ENCODE results near the gene FCSK. TPM values are rescaled to one million over a fixed set of nuclear protein-coding genes. Genes with fewer than 3 reads are reported as not detected.

FCSK gene
- total and polyA plus RNA-seq, 2 of the 13 experiments (the other 11 are each of a cell fraction or from before 2014, with no cell fraction given) = 9.1 to 19.2 TPM

GRCh38 chr16:70508752-70509151, 54.4 kb downstream of the FCSK start:
- Histone ChIP-seq H3K36me3 (replicated peaks in 1 of 2; ENCODE audit: control insufficient read depth in 1 of 2, insufficient read depth in 2 of 2, low read length in 2 of 2) (peaks cover 22 to 57% of the 10 kb centered on the region in 2 experiments), H3K27me3 (ENCODE audit: control insufficient read depth in 1 of 2, insufficient read depth in 2 of 2, low read length in 2 of 2) (no peaks in the 10 kb centered on the region), H2AFZ (ENCODE audit: low read length) (no peak overlapping the region), H3K4me3 (replicated peaks in 1 of 3; ENCODE audit: insufficient read depth in 1 of 3, low read depth in 2 of 3, low read length in 3 of 3) (no peak overlapping the region), H4K20me1 (ENCODE audit: insufficient read depth, low read length) (no peaks in the 10 kb centered on the region), H3K9me3 (ENCODE audit: low read length) (no peaks in the 10 kb centered on the region), H3K4me1 (ENCODE audit: insufficient read depth, low read length) (peaks cover 9% of the 10 kb centered on the region), H3K4me2 (ENCODE audit: low read depth, low read length) (no peak overlapping the region), H3K27ac (ENCODE audit: extremely low read length, insufficient read depth, low read length) (no peak overlapping the region), H3K79me2 (ENCODE audit: insufficient read depth, low read length) (no peaks in the 10 kb centered on the region), H3K9ac (ENCODE audit: insufficient read depth, low read depth, low read length) (no peak overlapping the region)
- WGBS (ENCODE audit: low lambda C conversion rate) = 89% methylated on average over 5 of the region's 5 CpGs
- DNase-seq (ENCODE audit: low spot score) = no peak
- CTCF ChIA-PET (ENCODE audit: low intra/inter-chr PET ratio, low total read pairs) = no interaction called here
- no peak for TF ChIP-seq PHF21A (CRISPR knock-in tag; IDR thresholded peaks at IDR 0.05)
- TF ChIP-seq GLI4 (CRISPR knock-in tag; IDR thresholded peaks at IDR 0.05; ENCODE audit: borderline replicate concordance) = no peak
- TF ChIP-seq HDAC1 (CRISPR knock-in tag; IDR thresholded peaks at IDR 0.05) = no peak
- no peak for TF ChIP-seq ZBTB20 (CRISPR knock-in tag; IDR thresholded peaks at IDR 0.05; ENCODE audit: borderline replicate concordance, low read depth)
- no peak for TF ChIP-seq ZNF781 (CRISPR knock-in tag; IDR thresholded peaks at IDR 0.05; ENCODE audit: borderline replicate concordance, not compliant biosample characterization)
- TF ChIP-seq, protein P1, sequence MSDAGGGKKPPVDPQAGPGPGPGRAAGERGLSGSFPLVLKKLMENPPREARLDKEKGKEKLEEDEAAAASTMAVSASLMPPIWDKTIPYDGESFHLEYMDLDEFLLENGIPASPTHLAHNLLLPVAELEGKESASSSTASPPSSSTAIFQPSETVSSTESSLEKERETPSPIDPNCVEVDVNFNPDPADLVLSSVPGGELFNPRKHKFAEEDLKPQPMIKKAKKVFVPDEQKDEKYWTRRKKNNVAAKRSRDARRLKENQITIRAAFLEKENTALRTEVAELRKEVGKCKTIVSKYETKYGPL (CRISPR knock-in tag; IDR thresholded peaks at IDR 0.05) = no peak
- no peak for TF ChIP-seq ZNF556 (CRISPR knock-in tag; IDR thresholded peaks at IDR 0.05; ENCODE audit: borderline replicate concordance)
- no peak for TF ChIP-seq MIXL1 (CRISPR knock-in tag; IDR thresholded peaks at IDR 0.05)
- peak; percentile 29; the same call in 1 of the 2 replicates for TF ChIP-seq STAG1 (CRISPR knock-in tag; IDR thresholded peaks at IDR 0.05)
- TF ChIP-seq ZFP82 (CRISPR knock-in tag; IDR thresholded peaks at IDR 0.05; ENCODE audit: borderline replicate concordance) = no peak
- TF ChIP-seq ZNF318 (CRISPR knock-in tag; IDR thresholded peaks at IDR 0.05) = no peak
- TF ChIP-seq, protein P2, sequence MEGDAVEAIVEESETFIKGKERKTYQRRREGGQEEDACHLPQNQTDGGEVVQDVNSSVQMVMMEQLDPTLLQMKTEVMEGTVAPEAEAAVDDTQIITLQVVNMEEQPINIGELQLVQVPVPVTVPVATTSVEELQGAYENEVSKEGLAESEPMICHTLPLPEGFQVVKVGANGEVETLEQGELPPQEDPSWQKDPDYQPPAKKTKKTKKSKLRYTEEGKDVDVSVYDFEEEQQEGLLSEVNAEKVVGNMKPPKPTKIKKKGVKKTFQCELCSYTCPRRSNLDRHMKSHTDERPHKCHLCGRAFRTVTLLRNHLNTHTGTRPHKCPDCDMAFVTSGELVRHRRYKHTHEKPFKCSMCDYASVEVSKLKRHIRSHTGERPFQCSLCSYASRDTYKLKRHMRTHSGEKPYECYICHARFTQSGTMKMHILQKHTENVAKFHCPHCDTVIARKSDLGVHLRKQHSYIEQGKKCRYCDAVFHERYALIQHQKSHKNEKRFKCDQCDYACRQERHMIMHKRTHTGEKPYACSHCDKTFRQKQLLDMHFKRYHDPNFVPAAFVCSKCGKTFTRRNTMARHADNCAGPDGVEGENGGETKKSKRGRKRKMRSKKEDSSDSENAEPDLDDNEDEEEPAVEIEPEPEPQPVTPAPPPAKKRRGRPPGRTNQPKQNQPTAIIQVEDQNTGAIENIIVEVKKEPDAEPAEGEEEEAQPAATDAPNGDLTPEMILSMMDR (CRISPR knock-in tag; IDR thresholded peaks at IDR 0.05) = 0 out of 2 replicates have a peak, but pooled peaks have one; percentile 7
- no peak for TF ChIP-seq PPARG (CRISPR knock-in tag; conservative IDR thresholded peaks at IDR 0.05)
- TF ChIP-seq TOE1 (CRISPR knock-in tag; IDR thresholded peaks at IDR 0.05) = no peak
- no peak for TF ChIP-seq CCAR2 (optimal IDR thresholded peaks at IDR 0.05; ENCODE audit: low read depth, low read length)
- BruUV-seq (replicated peaks) = TSS peak; percentile 57
- intact Hi-C loops (cut with micrococcal nuclease; ENCODE audit: unreplicated experiment) (no loop called here), in situ Hi-C loops (cut with HindIII; ENCODE audit: extremely low pct_ligation_motif_present, low pct_unique_long_range_greater_than_20kb) (no loop called here)
- POLR2A ChIA-PET = no interaction called here
- no peak for ATAC-seq
- FAIRE-seq = no peak

Data from HepG2 (cell line).